GM19023 (cell line): ENCODE results near the gene POLE3.
"Not testable (repeated sequence)": the region's sequence is repeated elsewhere in the genome, so short reads cannot be mapped to it uniquely, and the experiment has no call there.

Experiments
- ATAC-seq: cut with Tn5 transposase; IDR thresholded peaks from one replicate; pipeline ENCODE4 v1.9.1; 2021; ENCODE audit warnings: mild to moderate bottlenecking, moderate library complexity; ENCODE audit not compliant: unreplicated experiment

POLE3 gene

GRCh38 chr9:113410207-113410864 lies at the start of gene POLE3, which contains the start of gene C9orf43:
Gene POLE3, minus strand, starts transcription at chr9:113410675. Its CDS starts 382 bp downstream, at chr9:113410293.
Gene C9orf43, plus strand, starts transcription at chr9:113410747. Its CDS starts 2,747 bp downstream, at chr9:113413494.
- ATAC-seq, result peak; percentile 96

GRCh38 chr9:113456235-113456634 lies 45.8 kb upstream of the POLE3 start:
- ATAC-seq, result no peak

GRCh38 chr9:113454914-113455761 lies 44.7 kb upstream of the POLE3 start:
- no peak for ATAC-seq

- no peak for ATAC-seq
Measured at GRCh38 chr9:113452113-113452605, 41.7 kb upstream of the POLE3 start.

GRCh38 chr9:113449376-113449775 lies 38.9 kb upstream of the POLE3 start:
- ATAC-seq, result no peak

GRCh38 chr9:113446323-113446740 lies 35.9 kb upstream of the POLE3 start:
- ATAC-seq, result no peak

GRCh38 chr9:113444736-113445135 lies 34.3 kb upstream of the POLE3 start:
- ATAC-seq, result no peak

- ATAC-seq, result not testable (repeated sequence)
Measured at GRCh38 chr9:113437716-113438115, 27.2 kb upstream of the POLE3 start.

- no peak for ATAC-seq
Measured at GRCh38 chr9:113436728-113437515, 26.4 kb upstream of the POLE3 start.

- ATAC-seq, result no peak
Measured at GRCh38 chr9:113431191-113431590, 20.7 kb upstream of the POLE3 start.

- ATAC-seq, result no peak
Measured at GRCh38 chr9:113428062-113428615, 17.7 kb upstream of the POLE3 start.

GRCh38 chr9:113427629-113428028 lies 17.2 kb upstream of the POLE3 start:
- no peak for ATAC-seq

- no peak for ATAC-seq
Measured at GRCh38 chr9:113426701-113427100, 16.2 kb upstream of the POLE3 start.

- ATAC-seq, result no peak
Measured at GRCh38 chr9:113425072-113425471, 14.6 kb upstream of the POLE3 start.

GRCh38 chr9:113421726-113422125 lies 11.3 kb upstream of the POLE3 start:
- ATAC-seq, result no peak

- ATAC-seq, result no peak
Measured at GRCh38 chr9:113417370-113417769, 6.9 kb upstream of the POLE3 start.

- peak; percentile 93 for ATAC-seq
Measured at GRCh38 chr9:113416149-113416721, 5.8 kb upstream of the POLE3 start.

GRCh38 chr9:113409883-113410206 lies 630 bp downstream of the POLE3 start:
- ATAC-seq, result no peak

GRCh38 chr9:113409481-113409880 lies 994 bp downstream of the POLE3 start:
- no peak for ATAC-seq

GRCh38 chr9:113406873-113407511 lies 3.5 kb downstream of the POLE3 start:
- ATAC-seq, result peak; percentile 20
